Measurements from ENCODE around the gene OGFOD2.
"Not testable (repeated sequence)": the region's sequence is repeated elsewhere in the genome, so short reads cannot be mapped to it uniquely, and the experiment has no call there.

Gene OGFOD2

GRCh38 chr12:123010110-123010509 is 35.1 kb downstream of the OGFOD2 start:
- Histone ChIP-seq H3K4me1 (ENCODE audit: control insufficient read depth, insufficient read depth, low read length) (no peaks in the 10 kb centered on the region), H3K36me3 (ENCODE audit: control insufficient read depth in 2 of 2, insufficient read depth in 2 of 2, low read length in 2 of 2) (peaks cover 11 to 36% of the 10 kb centered on the region in 2 donors), H3K27me3 (ENCODE audit: control insufficient read depth in 1 of 2, insufficient read depth in 2 of 2, low read length in 2 of 2) (no peaks in the 10 kb centered on the region), H3K9me3 (ENCODE audit: control insufficient read depth in 2 of 2, low read length in 2 of 2) (no peaks in the 10 kb centered on the region), H3K9ac (ENCODE audit: low read length in 2 of 2) (no peak overlapping the region), H3K4me3 (ENCODE audit: low read length in 2 of 2) (no peak overlapping the region), H3K27ac (ENCODE audit: low read length) (no peak overlapping the region)

- Histone ChIP-seq H3K27me3 (ENCODE audit: control insufficient read depth in 1 of 2, insufficient read depth in 2 of 2, low read length in 2 of 2) (no peaks in the 10 kb centered on the region), H3K36me3 (ENCODE audit: control insufficient read depth in 2 of 2, insufficient read depth in 2 of 2, low read length in 2 of 2) (peaks cover 11 to 36% of the 10 kb centered on the region in 2 donors), H3K4me1 (ENCODE audit: control insufficient read depth, insufficient read depth, low read length) (no peaks in the 10 kb centered on the region), H3K4me3 (ENCODE audit: low read length in 2 of 2) (no peak overlapping the region), H3K27ac (ENCODE audit: low read length) (no peak overlapping the region), H3K9ac (ENCODE audit: low read length in 2 of 2) (no peak overlapping the region), H3K9me3 (ENCODE audit: control insufficient read depth in 2 of 2, low read length in 2 of 2) (no peaks in the 10 kb centered on the region)
These were observed 35.6 kb downstream of the OGFOD2 start for GRCh38 chr12:123010681-123011080.

DNA sequence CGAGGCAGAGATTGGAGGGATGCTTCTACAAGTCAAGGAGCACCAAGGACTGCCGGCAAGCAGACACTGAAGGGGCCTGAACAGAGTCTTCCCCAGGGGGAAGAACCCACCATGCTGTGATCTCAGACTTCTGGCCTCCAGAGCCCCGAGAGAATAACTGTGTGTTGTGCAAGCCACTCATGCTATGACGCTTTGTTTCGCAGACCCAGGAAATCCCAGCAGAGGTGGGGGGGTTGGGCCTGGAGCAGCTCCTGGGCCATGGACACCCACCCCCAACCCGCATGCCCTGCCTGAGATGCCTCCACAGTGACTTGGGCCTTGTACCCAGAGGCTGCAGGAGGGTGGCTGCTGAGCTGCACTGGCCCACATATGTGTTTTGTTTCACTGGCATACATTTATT is 36.7 kb downstream of the OGFOD2 start:
- H3K4me1 ChIP-seq (ENCODE audit: control insufficient read depth, insufficient read depth, low read length): no peaks in the 10 kb centered on the region
- no peaks in the 10 kb centered on the region for H3K9me3 ChIP-seq (ENCODE audit: control insufficient read depth in 2 of 2, low read length in 2 of 2)
- no peak overlapping the region for H3K9ac ChIP-seq (ENCODE audit: low read length in 2 of 2)
- no peaks in the 10 kb centered on the region for H3K27me3 ChIP-seq (ENCODE audit: control insufficient read depth in 1 of 2, insufficient read depth in 2 of 2, low read length in 2 of 2)
- no peak overlapping the region for H3K27ac ChIP-seq (ENCODE audit: low read length)
- H3K36me3 ChIP-seq (ENCODE audit: control insufficient read depth in 2 of 2, insufficient read depth in 2 of 2, low read length in 2 of 2): peaks cover 11 to 36% of the 10 kb centered on the region in 2 donors
- H3K4me3 ChIP-seq (ENCODE audit: low read length in 2 of 2): no peak overlapping the region

DNA sequence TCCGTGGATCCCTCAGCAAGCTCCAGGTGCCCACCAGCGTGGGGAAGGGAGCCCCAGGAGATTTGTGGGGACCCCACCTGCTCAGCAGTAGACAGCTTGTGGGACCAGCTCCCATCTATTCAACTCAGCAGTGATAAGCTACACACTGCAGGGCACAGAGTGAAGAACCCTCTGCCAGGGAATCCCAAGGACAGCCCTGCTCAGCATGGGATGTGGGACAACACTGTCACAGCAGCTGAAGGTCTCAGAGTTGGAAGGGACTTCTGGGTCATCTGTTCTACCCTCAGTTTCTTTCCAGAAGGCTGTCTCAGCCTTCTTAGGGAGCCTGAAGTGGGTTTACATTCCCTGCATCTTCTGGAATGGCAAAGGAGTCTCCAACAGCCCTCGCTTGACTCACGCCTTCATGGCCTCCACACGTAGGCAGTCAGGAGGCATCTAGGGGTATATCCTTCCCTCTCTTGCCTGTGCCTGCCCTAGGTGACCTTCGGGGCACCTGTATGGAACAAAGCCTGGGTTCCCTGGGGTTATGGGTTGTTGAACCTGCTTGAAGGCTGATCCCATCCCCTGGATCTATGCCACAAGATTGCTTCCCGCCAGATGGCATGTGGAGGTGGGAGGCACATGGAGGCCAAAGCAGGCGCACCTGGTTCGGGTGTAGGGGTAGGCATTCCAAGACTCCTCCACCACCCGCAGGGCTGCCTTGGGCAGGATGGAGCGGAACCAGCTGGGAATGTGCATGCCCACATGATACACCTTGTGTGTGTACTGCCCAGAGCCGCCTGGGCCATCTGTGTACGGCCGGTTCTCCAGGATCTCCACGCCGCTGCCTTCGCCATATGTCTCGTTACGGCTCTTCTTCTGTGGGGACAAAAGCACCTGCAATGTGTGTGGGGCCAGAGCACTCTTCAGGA is 38.4 kb downstream of the OGFOD2 start:
- Histone ChIP-seq H3K27ac (ENCODE audit: low read length) (no peak overlapping the region), H3K36me3 (ENCODE audit: control insufficient read depth in 2 of 2, insufficient read depth in 2 of 2, low read length in 2 of 2) (peaks cover 6 to 24% of the 10 kb centered on the region in 2 donors), H3K27me3 (ENCODE audit: control insufficient read depth in 1 of 2, insufficient read depth in 2 of 2, low read length in 2 of 2) (no peaks in the 10 kb centered on the region), H3K4me3 (ENCODE audit: low read length in 2 of 2) (no peak overlapping the region), H3K9me3 (ENCODE audit: control insufficient read depth in 2 of 2, low read length in 2 of 2) (no peaks in the 10 kb centered on the region), H3K4me1 (ENCODE audit: control insufficient read depth, insufficient read depth, low read length) (no peaks in the 10 kb centered on the region), H3K9ac (ENCODE audit: low read length in 2 of 2) (no peak overlapping the region)

DNA sequence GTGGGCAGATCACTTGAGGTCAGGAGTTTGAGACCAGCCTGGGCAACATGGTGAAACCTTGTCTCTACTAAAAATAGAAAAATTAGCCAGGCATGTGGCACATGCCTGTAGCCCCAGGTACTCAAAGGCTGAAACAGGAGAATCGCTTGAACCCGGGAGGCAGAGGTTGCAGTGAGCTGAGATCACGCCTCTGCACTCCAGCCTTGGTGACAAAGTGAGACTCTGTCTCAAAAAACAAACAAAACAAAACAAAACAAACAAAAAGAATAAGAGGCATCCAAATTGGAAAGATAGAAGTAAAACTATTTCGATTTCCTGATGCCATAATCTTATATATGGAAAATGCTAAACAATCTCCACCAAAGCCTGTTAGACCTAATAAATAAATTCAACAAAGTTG is 39.4 kb downstream of the OGFOD2 start:
- H3K36me3 ChIP-seq (ENCODE audit: control insufficient read depth in 2 of 2, insufficient read depth in 2 of 2, low read length in 2 of 2): peaks cover 3 to 15% of the 10 kb centered on the region in 2 donors
- not testable (repeated sequence) for H3K27ac ChIP-seq (ENCODE audit: low read length); H3K9me3 ChIP-seq (ENCODE audit: control insufficient read depth in 2 of 2, low read length in 2 of 2); H3K4me3 ChIP-seq (ENCODE audit: low read length in 2 of 2); H3K9ac ChIP-seq (ENCODE audit: low read length in 2 of 2); H3K4me1 ChIP-seq (ENCODE audit: control insufficient read depth, insufficient read depth, low read length); H3K27me3 ChIP-seq (ENCODE audit: control insufficient read depth in 1 of 2, insufficient read depth in 2 of 2, low read length in 2 of 2)

DNA sequence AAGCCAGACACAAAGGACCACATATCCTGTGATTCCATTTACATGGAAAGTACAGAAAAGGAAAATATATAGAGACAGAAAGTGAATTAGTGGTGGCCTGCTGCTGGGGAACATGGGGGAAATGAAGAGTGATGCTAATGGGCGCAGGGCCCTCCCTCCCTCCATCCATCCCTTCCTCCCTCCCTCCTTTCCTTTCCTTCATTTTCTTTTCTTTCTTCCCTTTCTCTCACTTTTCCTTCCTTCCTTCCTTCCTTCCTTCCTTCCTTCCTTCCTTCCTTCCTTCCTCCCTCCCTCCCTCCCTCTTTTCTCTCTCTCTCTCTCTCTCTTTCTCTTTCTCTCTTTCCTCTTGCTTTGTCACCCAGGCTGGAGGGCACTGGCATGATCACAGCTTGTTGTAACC is 42.7 kb downstream of the OGFOD2 start:
- no peaks in the 10 kb centered on the region for H3K4me1 ChIP-seq (ENCODE audit: control insufficient read depth, insufficient read depth, low read length)
- no peak overlapping the region for H3K27ac ChIP-seq (ENCODE audit: low read length)
- peaks cover 2 to 5% of the 10 kb centered on the region in 2 donors for H3K36me3 ChIP-seq (ENCODE audit: control insufficient read depth in 2 of 2, insufficient read depth in 2 of 2, low read length in 2 of 2)

GRCh38 chr12:123019841-123020138 is 44.7 kb downstream of the OGFOD2 start:
- no peak overlapping the region for H3K9ac ChIP-seq (ENCODE audit: low read length in 2 of 2)
- H3K27ac ChIP-seq (ENCODE audit: low read length): no peak overlapping the region
- no peak overlapping the region for H3K4me3 ChIP-seq (ENCODE audit: low read length in 2 of 2)
- H3K27me3 ChIP-seq (ENCODE audit: control insufficient read depth in 1 of 2, insufficient read depth in 2 of 2, low read length in 2 of 2): no peaks in the 10 kb centered on the region
- no peaks in the 10 kb centered on the region for H3K9me3 ChIP-seq (ENCODE audit: control insufficient read depth in 2 of 2, low read length in 2 of 2)
- peaks cover 0 to 2% of the 10 kb centered on the region in 2 donors for H3K36me3 ChIP-seq (ENCODE audit: control insufficient read depth in 2 of 2, insufficient read depth in 2 of 2, low read length in 2 of 2)
- no peaks in the 10 kb centered on the region for H3K4me1 ChIP-seq (ENCODE audit: control insufficient read depth, insufficient read depth, low read length)

More for the DNA sequence above, 42.7 kb downstream of the OGFOD2 start:
- Histone ChIP-seq H3K9me3 (ENCODE audit: control insufficient read depth in 2 of 2, low read length in 2 of 2) (no peaks in the 10 kb centered on the region), H3K9ac (ENCODE audit: low read length in 2 of 2) (no peak overlapping the region), H3K4me3 (ENCODE audit: low read length in 2 of 2) (no peak overlapping the region), H3K27me3 (ENCODE audit: control insufficient read depth in 1 of 2, insufficient read depth in 2 of 2, low read length in 2 of 2) (no peaks in the 10 kb centered on the region)

- no peaks in the 10 kb centered on the region for H3K27me3 ChIP-seq (ENCODE audit: control insufficient read depth in 1 of 2, insufficient read depth in 2 of 2, low read length in 2 of 2)
- H3K9ac ChIP-seq (ENCODE audit: low read length in 2 of 2): no peak overlapping the region
- no peaks in the 10 kb centered on the region for H3K9me3 ChIP-seq (ENCODE audit: control insufficient read depth in 2 of 2, low read length in 2 of 2)
- H3K36me3 ChIP-seq (ENCODE audit: control insufficient read depth in 2 of 2, insufficient read depth in 2 of 2, low read length in 2 of 2): peaks cover 0 to 5% of the 10 kb centered on the region in 2 donors
- no peaks in the 10 kb centered on the region for H3K4me1 ChIP-seq (ENCODE audit: control insufficient read depth, insufficient read depth, low read length)
- no peak overlapping the region for H3K27ac ChIP-seq (ENCODE audit: low read length)
- no peak overlapping the region for H3K4me3 ChIP-seq (ENCODE audit: low read length in 2 of 2)
These were observed 46.9 kb downstream of the OGFOD2 start for GRCh38 chr12:123021688-123022604.

DNA sequence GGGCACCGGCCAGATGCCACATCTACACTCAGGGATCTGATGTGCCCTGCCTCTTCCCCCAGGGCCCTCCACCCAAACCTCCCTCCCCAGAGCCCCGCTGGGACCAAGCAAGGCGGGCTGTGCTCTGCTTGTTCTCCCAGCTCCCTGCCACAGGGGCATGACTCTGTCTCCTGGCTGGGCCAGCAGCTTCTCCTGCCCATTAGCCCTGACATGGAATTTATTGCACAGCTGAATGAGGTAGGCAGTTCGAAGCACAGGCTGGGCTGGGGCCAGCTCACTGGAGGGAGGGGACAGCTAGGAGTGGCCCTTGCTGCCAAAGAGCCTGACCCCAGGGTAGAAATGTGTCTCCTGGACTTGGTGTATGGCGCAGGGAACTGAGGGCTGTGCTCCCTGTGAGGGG is 47.8 kb downstream of the OGFOD2 start:
- H3K9ac ChIP-seq (ENCODE audit: low read length in 2 of 2): no peak overlapping the region
- H3K9me3 ChIP-seq (ENCODE audit: control insufficient read depth in 2 of 2, low read length in 2 of 2): no peaks in the 10 kb centered on the region
- no peak overlapping the region for H3K4me3 ChIP-seq (ENCODE audit: low read length in 2 of 2)
- H3K27ac ChIP-seq (ENCODE audit: low read length): no peak overlapping the region
- H3K27me3 ChIP-seq (ENCODE audit: control insufficient read depth in 1 of 2, insufficient read depth in 2 of 2, low read length in 2 of 2): no peaks in the 10 kb centered on the region
- H3K36me3 ChIP-seq (ENCODE audit: control insufficient read depth in 2 of 2, insufficient read depth in 2 of 2, low read length in 2 of 2): peaks cover 7 to 9% of the 10 kb centered on the region in 2 donors
- no peaks in the 10 kb centered on the region for H3K4me1 ChIP-seq (ENCODE audit: control insufficient read depth, insufficient read depth, low read length)

GRCh38 chr12:123024819-123025391 is 49.9 kb downstream of the OGFOD2 start:
- Histone ChIP-seq H3K9ac (ENCODE audit: low read length in 2 of 2) (no peak overlapping the region), H3K27ac (ENCODE audit: low read length) (no peak overlapping the region), H3K9me3 (ENCODE audit: control insufficient read depth in 2 of 2, low read length in 2 of 2) (no peaks in the 10 kb centered on the region), H3K4me3 (ENCODE audit: low read length in 2 of 2) (no peak overlapping the region), H3K4me1 (ENCODE audit: control insufficient read depth, insufficient read depth, low read length) (no peaks in the 10 kb centered on the region), H3K36me3 (ENCODE audit: control insufficient read depth in 2 of 2, insufficient read depth in 2 of 2, low read length in 2 of 2) (peaks cover 14 to 16% of the 10 kb centered on the region in 2 donors), H3K27me3 (ENCODE audit: control insufficient read depth in 1 of 2, insufficient read depth in 2 of 2, low read length in 2 of 2) (no peaks in the 10 kb centered on the region)
